ENCODE results near the gene RHEB.

Gene RHEB

DNA sequence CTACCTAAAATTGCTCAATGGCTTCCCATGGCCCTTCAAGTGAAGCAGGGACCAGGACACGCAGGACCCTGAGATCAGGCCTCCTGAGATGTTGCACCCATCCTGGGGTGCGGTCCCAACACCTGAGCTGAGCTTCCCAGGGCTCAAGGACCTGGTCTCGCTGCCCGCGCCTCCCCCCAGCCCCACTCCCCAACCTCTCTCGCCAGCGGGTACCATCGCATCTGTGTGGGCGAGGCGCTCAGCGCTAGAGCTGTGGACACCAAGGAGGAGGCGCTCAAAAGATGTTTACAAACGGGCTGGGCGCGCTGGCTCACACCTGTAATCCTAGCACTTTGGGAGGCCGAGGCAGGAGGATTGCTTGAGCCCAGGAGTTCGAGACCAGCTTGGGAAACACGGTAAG is 72.4 kb downstream of the RHEB start:
- no peak for DNase-seq

- no peak for DNase-seq
These were observed 73.3 kb downstream of the RHEB start for GRCh38 chr7:151446412-151446811.

- DNase-seq: no peak
These were observed 75.1 kb downstream of the RHEB start for GRCh38 chr7:151444632-151445031.

DNA sequence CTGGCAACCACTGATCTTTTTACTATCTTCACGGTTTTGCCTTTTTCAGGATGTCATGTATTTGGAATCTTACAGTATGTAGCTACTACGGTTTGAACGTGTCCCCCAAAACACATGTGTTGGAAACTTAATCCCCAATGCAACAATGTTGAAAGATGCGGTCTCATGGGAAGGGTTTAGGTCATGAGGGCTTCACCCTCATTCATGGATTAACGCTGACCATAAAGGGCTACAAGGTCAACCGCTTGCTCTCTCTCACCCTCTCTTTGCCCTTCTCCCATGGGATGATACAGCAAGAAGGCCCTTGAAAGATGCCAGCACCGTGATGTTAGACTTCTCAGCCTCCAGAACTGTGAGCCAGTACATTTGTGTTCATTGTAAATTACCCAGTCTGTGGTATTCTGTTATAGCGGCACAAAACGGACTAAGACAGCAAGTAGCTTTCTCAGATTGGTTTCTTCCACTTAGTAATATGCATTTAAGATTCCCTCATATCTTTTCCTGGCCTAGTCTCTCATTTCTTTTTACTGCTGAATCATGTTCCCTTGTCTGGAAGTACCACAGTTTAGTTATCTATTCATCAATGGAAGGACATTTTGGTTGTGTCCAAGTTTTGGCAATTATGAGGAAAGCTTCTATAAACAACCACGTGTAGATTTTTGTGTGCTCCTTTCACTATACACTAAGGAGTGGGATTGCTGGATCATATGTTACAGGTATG is 76.8 kb downstream of the RHEB start:
- DNase-seq: no peak

- no peak for DNase-seq
These were observed 78.8 kb downstream of the RHEB start for GRCh38 chr7:151440799-151441445.

- DNase-seq: no peak
These were observed 79.6 kb downstream of the RHEB start, which contains the start of gene CRYGN for GRCh38 chr7:151439855-151440798. Gene CRYGN (minus strand): TSS chr7:151440141. CDS start chr7:151439917, 224 bp downstream.

GRCh38 chr7:151438864-151439601 is 80.7 kb downstream of the RHEB start:
- no peak for DNase-seq

DNA sequence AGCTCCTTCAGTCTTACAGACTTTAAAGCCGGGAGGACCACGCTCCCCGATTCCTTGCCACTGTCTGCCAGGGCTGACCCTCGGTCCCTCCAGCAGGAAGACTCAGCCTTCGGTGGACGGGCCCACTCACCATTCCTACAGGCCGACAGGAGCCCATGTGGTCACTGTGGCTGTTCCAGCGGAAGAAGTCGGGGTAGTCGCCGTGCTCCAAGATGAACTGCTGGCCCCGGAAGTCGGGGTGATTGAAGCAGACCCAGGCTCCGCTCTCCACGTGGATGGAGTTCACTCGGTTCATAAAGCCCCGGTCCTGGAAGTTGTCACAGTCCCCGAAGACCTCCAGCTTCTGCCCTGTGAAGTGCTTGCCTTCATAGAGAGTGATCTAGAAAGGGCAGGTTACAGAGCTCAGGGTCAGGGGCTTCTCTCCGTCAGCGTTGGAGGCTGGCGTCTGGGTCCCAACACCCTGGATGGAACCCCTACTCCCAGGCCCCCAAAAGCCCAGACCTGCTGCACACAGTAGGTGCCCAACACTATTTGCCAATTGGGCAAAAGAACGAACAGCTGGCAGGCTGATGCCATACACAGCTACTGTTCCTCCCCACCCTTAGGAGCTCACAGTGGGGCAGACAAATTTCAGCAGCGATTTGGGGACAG is 81.7 kb downstream of the RHEB start:
- DNase-seq: no peak

DNA sequence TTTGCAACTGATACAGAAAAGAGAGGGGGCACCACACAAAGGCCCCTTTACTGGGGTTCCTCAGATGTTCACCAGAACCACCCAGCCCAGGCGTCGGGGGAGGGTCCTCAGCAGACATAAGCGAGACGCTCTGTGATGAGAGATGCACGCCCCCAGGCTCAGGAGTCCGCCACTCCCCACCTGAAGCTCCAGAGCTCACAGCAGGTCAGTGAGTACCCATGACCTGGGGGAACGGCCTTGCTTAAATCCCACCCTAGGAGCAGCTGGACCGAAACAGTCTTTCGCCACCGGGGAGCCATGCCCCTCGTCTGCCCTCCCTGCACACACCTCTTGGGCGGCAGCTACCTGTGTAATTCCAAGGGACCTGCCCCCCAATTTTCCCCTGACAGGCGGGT is 82.5 kb downstream of the RHEB start:
- DNase-seq: no peak

DNA sequence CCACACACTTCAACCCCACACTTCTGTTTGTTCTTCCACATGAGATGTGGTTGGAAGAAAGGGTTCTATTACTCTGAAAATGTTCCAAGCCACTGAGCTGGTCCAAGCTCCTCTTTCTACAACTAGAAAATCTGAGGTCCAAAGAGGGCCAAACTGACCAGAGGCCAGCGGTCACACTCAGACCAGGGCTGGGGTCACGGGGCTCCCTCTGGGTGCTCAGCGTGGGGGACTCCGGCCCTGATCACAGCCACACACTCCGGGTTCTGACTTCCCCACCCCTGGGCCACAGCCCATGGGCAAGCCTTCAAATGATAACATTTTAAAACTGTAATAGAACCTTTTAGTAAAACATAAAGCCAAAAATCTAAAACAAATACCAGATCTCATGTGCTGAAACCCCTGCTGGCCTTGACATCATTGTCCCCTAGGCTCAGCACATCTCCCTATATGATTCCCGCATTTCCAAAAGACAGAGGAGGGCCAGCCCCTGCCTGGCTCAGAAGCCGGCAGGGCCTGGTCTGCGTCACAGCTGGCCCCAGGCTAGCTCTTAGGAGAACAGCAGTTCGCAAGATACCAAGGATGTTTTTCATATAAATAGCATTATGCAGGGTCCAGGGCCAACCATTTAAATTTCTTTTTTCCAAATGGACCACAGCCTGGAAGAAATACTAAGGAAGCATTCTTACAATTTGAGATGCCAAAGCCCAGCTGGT is 83.1 kb downstream of the RHEB start:
- DNase-seq: no peak

DNA sequence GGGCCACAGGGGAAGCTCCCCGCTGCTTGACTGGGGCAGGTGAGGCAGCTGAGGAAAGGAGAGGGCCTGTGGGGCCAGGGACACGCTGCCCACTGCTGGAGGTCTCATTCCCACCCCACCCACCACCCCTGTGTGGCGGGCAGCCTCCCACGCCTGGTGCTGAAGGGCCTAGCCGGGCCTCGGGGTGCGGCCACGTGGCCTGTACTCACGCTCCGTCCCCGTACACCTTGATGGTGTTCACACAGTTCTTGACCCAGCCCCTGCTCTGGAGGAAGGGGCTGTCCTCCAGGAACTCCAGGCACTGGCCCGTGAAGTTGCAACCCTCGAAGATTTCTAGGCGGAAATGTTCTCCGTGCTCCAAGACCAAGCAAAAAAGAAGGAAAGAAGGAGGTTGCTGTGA is 83.7 kb downstream of the RHEB start:
- no peak for DNase-seq

DNA sequence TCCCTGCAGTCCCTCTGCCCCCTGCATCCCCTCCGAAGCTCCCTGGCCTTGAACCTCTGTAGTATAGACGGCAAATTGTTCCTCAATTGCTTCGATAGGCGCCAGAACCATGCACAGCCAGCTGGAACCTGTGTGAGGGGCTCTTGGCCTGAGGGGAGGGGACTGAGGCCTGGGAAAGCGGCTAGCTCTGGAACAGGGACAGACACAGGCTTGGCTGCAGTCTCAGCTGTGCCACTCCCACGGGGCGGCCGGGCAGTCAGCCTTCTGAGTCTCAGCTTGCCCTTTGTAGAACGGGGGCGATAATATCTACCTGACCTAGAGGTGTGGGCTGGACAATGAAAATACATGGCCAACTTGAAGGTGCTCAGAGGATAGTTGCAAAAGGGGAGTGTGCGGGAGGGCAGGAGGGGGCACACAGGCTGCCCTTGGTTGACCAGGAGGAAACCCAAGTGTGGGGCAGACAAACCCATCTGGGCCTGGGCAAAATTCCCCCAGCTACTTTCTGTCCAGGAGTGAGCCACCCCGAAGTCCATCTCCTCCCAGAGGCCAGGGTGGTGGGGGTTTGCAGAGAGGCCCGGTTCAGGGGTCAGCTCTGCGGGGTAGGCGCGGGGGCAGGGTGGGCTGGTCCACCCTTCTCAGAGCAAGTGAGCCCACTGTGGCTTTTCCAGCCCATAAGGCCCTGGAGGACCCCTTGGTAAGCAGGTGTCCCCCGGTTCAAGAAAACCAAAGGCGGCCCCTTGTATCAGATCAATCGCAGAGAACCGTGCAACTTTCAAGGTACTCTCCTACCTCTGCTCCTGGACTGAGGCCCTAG is 84.4 kb downstream of the RHEB start:
- no peak for DNase-seq

GRCh38 chr7:151434549-151434948 is 85.1 kb downstream of the RHEB start:
- no peak for DNase-seq

GRCh38 chr7:151433721-151434400 is 85.8 kb downstream of the RHEB start:
- no peak for DNase-seq

DNA sequence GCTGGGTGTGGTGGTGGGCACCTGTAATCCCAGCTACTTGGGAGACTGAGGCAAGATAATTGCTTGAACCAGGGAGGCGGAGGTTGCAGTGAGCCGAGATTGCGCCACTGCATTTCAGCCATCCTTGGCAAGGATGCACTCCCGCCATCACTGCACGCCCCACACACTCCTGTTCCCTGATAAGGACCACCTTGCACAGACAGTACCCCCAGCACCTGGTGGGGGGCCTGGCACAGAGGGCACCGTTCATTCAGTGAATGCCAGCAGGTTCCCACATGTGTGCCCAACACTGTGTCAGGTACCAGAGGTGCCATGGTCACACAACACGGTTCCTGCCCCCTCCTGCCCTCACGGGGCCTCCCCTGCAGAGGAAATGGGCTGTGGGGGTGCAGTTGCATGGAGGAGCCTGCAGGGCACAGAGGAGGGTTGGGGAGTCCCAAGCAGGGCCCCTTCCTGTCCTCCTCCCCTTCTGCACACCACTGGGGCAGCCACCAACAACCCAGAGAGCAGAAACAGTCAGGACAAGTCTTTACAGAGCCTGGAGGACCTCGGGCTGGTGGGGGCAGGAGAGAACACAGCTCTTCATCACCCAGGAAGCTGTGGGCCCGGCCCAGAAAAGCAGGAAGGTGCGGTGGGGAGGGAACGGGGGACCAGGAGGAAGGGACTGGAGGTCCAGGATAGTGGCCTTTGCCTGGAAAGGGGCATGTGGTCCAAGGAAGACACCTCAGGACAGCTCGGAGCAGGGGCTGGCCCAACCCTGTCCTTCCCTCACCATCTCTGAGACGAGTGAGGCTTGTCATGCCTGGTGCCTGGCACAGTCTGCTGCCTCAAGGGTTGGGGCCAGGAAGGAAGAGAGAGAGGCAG is 86.8 kb downstream of the RHEB start:
- DNase-seq: peak; percentile 28

GRCh38 chr7:151431768-151432311 is 87.9 kb downstream of the RHEB start:
- no peak for DNase-seq

- DNase-seq: no peak
These were observed 88.4 kb downstream of the RHEB start for GRCh38 chr7:151431281-151431767.

DNA sequence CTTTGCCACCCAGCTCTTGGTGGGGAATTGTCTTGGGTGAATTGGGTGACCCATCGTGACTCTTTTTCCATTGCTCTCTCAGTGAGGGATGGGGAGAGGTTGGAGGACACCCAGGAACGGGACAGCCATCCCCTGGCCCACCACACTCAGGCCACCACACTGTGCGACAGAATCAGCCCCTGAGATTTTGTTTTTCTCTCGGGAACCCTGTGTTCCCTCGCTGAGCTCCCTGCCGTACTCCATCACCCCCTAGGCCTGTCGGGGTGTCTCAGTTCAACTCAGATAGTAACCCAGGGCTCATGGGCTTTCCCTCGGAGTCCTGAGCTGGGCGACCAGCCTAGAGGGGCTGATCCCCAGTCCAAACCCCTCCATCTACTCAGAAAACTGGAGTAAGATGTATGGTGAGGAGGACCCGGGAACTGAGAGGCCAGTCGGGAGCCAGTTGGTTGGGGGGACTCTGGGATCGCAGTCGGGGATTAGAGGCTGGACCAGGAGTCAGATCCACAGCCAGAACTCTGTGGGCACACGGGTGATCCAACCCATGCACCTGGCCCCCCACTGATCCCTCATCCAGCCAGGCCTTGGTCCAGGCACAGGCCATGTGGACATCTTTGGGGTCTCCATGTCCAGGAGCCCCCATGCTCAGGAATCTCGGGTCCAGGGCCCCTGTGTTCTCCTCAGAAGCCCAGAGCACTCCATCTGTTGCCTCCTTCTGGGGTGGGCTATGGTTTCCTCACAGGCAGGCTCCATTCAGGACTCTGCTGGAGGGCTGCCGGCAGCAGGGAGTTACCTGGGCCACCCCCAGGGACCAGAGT is 89.1 kb downstream of the RHEB start:
- DNase-seq: no peak

Data from hematopoietic multipotent progenitor cell treated with erythropoietin and hydrocortisone succinate and interleukin-3 and kit ligand, for 6 days (in vitro differentiated cells).